HL-60 (cell line): ENCODE results near the gene CENPC.

ENCODE experiments used
- CTCF ChIP-seq: IDR thresholded peaks from one replicate; pipeline ENCODE4 v1.5.1; 2011; ENCODE audit warnings: low read length, control low read depth, inconsistent platforms; ENCODE audit not compliant: insufficient read depth
- POLR2AphosphoS5 ChIP-seq: IDR thresholded peaks from 2 replicates; pipeline ENCODE4 v1.6.1; 2012; ENCODE audit warnings: low read depth
- TF ChIP-seq, protein P1 (sequence below): IDR thresholded peaks from 2 replicates; pipeline ENCODE4 v1.6.1; 2012; ENCODE audit warnings: low read depth; ENCODE audit not compliant: insufficient replicate concordance

DNA sequence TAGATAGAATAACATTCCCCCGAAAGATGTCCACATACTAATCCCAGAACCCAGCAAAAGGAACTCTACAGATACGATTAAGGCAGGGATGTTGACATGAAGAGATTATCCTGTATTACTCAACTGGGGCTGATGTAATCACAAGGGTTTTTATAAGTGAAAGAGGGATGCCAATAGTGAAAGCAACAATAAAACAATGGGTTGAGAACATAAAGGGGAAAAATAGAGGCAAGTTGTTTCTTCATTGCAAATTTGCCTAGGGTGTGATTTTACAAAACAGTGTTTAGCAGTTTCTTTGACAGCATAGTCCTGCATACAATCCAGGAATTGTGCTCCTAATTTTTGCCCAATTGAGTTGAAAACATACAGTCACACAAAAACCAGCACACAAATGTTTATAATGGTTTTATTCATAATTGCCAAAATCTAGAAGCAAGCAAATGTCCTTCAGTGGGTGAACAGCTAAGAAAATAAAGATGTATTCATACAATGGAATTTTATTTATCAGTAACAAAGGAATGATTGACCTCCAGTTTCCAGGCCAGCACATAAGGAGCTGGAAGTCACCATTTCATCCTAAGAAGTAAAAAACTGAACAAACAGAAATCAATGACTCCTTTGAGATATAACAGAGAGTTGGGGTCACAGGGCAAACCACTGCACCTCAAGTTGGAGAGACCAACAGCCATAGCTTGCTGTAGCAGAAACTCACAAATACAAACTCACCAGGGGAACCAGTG lies 107.2 kb downstream of the CENPC start:
- TF ChIP-seq CTCF: no peak
- TF ChIP-seq, protein P1, sequence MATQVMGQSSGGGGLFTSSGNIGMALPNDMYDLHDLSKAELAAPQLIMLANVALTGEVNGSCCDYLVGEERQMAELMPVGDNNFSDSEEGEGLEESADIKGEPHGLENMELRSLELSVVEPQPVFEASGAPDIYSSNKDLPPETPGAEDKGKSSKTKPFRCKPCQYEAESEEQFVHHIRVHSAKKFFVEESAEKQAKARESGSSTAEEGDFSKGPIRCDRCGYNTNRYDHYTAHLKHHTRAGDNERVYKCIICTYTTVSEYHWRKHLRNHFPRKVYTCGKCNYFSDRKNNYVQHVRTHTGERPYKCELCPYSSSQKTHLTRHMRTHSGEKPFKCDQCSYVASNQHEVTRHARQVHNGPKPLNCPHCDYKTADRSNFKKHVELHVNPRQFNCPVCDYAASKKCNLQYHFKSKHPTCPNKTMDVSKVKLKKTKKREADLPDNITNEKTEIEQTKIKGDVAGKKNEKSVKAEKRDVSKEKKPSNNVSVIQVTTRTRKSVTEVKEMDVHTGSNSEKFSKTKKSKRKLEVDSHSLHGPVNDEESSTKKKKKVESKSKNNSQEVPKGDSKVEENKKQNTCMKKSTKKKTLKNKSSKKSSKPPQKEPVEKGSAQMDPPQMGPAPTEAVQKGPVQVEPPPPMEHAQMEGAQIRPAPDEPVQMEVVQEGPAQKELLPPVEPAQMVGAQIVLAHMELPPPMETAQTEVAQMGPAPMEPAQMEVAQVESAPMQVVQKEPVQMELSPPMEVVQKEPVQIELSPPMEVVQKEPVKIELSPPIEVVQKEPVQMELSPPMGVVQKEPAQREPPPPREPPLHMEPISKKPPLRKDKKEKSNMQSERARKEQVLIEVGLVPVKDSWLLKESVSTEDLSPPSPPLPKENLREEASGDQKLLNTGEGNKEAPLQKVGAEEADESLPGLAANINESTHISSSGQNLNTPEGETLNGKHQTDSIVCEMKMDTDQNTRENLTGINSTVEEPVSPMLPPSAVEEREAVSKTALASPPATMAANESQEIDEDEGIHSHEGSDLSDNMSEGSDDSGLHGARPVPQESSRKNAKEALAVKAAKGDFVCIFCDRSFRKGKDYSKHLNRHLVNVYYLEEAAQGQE: no peak
- TF ChIP-seq POLR2AphosphoS5: no peak
